ENCODE measurements around the gene SIGLEC11. TPM values are rescaled to one million over a fixed set of nuclear protein-coding genes. Genes with fewer than 3 reads are reported as not detected.

The SIGLEC11 gene
- total RNA-seq, 4 donors from 2014 or later: 2.6 to 7.5 (median 4.3) TPM

- WGBS, 2 donors: 94 to 96% methylated on average over 5 of the region's 5 CpGs
- TF ChIP-seq EP300 (IDR thresholded peaks at IDR 0.05) (no peak), CTCF (IDR thresholded peaks at IDR 0.05) (no peak)
- DNase-seq (ENCODE audit: low spot score in 2 of 2): no peak
Observed at GRCh38 chr19:49932041-49932451, 28.9 kb downstream of the SIGLEC11 start.

DNA sequence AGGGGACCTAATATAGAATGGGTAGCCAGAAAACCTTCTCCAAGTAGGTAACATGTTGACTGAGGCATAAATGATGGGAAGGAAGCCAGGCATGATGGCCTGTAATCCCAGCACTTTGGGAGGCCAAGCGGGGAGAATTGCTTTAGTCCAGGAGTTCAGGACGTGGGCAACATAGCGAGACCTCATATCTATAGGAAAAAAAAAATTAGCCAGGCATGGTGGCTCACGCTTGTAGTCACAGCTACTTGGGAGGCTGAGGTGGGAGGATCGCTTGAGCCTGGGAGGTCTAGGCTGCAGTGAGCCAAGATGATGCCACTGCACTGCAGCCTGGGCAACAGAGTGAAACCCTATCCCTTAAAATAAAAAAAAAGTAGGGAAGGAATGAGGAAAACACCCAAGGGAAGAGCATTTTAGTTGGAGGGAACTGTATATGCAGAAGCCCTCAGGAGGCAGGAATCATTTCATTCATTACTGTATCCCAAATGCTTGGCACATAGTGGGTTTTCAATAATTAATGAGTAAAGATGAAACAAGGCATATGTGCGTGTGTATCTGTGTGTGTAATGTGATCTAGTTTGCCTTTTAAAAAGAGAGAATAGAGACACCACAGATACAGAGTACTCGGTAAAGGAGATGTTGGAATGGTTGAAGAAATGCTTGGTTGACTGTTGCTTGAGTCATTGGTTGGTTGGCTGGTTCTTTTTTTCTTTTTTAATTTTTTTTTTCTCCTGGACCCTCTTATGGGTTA lies 29.5 kb downstream of the SIGLEC11 start:
- TF ChIP-seq CTCF (IDR thresholded peaks at IDR 0.05) (no peak), POLR2A (IDR thresholded peaks at IDR 0.05) (no peak), EP300 (IDR thresholded peaks at IDR 0.05) (no peak)
- no peak for DNase-seq (ENCODE audit: low spot score in 2 of 2)
- no peaks in the 10 kb centered on the region for H3K27me3 ChIP-seq
- WGBS, 2 donors: 85 to 96% methylated on average over 7 of the region's 7 CpGs
- peak overlapping the region in 1 of 4 donors; percentile 95 for H3K27ac ChIP-seq
- H3K36me3 ChIP-seq: peaks cover 0 to 28% (median 0%) of the 10 kb centered on the region in 3 donors
- H3K4me3 ChIP-seq: no peak overlapping the region
- no peaks in the 10 kb centered on the region for H3K9me3 ChIP-seq
- peaks cover 0 to 33% (median 17%) of the 10 kb centered on the region in 4 donors for H3K4me1 ChIP-seq

More at GRCh38 chr19:49932041-49932451, 28.9 kb downstream of the SIGLEC11 start:
- no peak overlapping the region for H3K27ac ChIP-seq
- H3K9me3 ChIP-seq: no peaks in the 10 kb centered on the region
- H3K27me3 ChIP-seq: no peaks in the 10 kb centered on the region
- H3K36me3 ChIP-seq: peaks cover 0 to 22% (median 0%) of the 10 kb centered on the region in 3 donors
- H3K4me1 ChIP-seq: peaks cover 0 to 27% (median 16%) of the 10 kb centered on the region in 4 donors
- H3K4me3 ChIP-seq: no peak overlapping the region

DNA sequence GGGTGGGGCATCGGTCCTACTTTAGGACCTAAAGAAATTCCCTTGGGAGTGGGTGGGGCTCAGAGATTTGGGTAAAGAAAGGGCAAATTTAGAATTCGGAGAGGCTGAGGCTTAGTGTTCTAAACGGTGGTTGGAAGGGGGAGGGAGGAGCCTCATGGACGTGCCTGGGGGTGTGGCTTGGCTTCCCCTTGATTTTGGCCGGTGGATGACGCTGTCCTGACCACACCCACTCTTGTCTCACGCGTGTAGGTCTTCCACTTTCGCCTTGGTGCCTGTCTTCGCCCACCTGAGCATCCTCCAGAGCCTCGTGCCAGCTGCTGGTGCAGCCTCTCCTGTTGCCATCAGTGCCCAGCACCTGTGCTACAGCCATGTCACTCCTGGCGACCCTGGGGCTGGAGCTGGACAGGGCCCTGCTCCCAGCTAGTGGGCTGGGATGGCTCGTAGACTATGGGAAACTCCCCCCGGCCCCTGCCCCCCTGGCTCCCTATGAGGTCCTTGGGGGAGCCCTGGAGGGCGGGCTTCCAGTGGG lies 30.4 kb downstream of the SIGLEC11 start:
- H3K36me3 ChIP-seq: peaks cover 0 to 33% (median 0%) of the 10 kb centered on the region in 3 donors
- WGBS, 2 donors: 57 to 58% methylated on average over 15 of the region's 15 CpGs
- no peaks in the 10 kb centered on the region for H3K9me3 ChIP-seq
- H3K27ac ChIP-seq: peak overlapping the region; percentile 2 to 95 (median 94)
- peak overlapping the region in 2 of 4 donors; percentile 92 to 94 for H3K4me3 ChIP-seq
- peak in 1 of 2 donors; percentile 21 for DNase-seq (ENCODE audit: low spot score in 2 of 2)
- no peaks in the 10 kb centered on the region for H3K27me3 ChIP-seq
- no peak for TF ChIP-seq POLR2A (IDR thresholded peaks at IDR 0.05)
- TF ChIP-seq CTCF (IDR thresholded peaks at IDR 0.05): no peak
- no peak for TF ChIP-seq EP300 (IDR thresholded peaks at IDR 0.05)
- H3K4me1 ChIP-seq: peaks cover 0 to 40% (median 17%) of the 10 kb centered on the region in 4 donors

DNA sequence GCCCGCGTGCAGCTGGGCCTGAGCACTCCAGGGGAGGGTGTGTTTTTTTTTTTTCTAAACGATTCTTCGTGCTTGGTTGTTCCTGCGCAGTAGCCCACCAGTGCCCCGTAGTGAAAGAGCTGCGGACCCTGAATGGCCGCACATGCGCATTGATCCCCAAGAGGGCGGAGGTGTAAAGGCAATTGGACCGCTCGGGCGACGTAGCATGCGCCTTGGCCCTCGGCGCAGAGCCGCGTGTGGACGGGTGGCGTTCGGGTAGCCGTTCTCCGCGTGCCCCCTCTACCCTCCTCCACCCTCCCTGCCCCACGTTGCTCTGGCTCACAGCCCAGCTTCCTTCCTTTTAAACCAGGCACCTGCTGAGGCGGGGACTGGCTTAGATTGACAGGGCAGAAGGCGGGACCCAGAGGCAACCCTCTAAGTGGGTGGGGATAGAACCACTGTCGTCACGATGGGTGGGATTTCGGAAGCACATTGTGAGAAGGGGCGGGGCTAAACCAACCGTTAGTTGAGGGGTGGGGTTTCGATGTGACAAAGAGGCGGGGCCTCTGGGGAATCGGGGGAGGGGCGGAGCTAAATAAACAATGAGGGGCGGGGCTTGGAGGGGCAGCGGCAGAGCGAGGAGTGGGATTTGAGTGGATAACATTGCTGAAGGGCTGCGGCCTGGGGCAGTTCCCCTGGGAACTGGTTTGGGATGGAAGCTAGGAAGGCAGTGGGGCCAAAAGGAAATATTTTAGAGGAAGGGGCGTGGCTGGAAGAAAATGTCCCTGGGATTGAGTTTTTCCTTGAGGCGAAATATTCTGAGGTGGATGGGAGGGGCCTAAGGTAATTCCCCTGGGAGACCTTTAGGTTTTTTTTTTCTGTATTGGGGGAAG lies 31.1 kb downstream of the SIGLEC11 start:
- peak overlapping the region; percentile 87 to 95 (median 94) for H3K27ac ChIP-seq
- peaks cover 0 to 42% (median 17%) of the 10 kb centered on the region in 4 donors for H3K4me1 ChIP-seq
- DNase-seq (ENCODE audit: low spot score in 2 of 2): peak; percentile 76 to 86
- peaks cover 0 to 40% (median 0%) of the 10 kb centered on the region in 3 donors for H3K36me3 ChIP-seq
- peak overlapping the region; percentile 92 to 94 (median 92) for H3K4me3 ChIP-seq
- WGBS, 2 donors: 3 to 5% methylated on average over 28 to 36 of the region's 43 CpGs
- TF ChIP-seq POLR2A (IDR thresholded peaks at IDR 0.05) (peak in 1 of 2 donors; percentile 23), CTCF (IDR thresholded peaks at IDR 0.05) (peak in 2 of 5 experiments; percentile 52 to 58), EP300 (IDR thresholded peaks at IDR 0.05) (peak; percentile 69 to 85)
- H3K27me3 ChIP-seq: no peaks in the 10 kb centered on the region
- no peaks in the 10 kb centered on the region for H3K9me3 ChIP-seq
